HepG2 (cell line): ENCODE data around the gene COX14. TPM values are rescaled to one million over a fixed set of nuclear protein-coding genes. Genes with fewer than 3 reads are reported as not detected.

Source experiments
- ATAC-seq: fragments of 200-7000 bp; cut with Tn5 transposase; 3 replicates; pipeline ENCODE4 v1.9.1; 2020; ENCODE audit warnings: mild to moderate bottlenecking, moderate library complexity
- BruUV-seq: library from RNA; stranded (reverse); fragments of 400-500 nt; replicated peaks from 2 replicates; lab custom pipeline; 2021; lab: Mats Ljungman, UMichigan
- CTCF ChIA-PET: fragments of 300-600 bp; formaldehyde crosslinking; extraction: SDS; loops from one replicate; lab custom pipeline; 2021; ENCODE audit warnings: low total read pairs, inconsistent platforms, low intra/inter-chr PET ratio; lab: Yijun Ruan, JAX
- POLR2A ChIA-PET: fragments of 350-600 bp; sonication (Branson Sonifier 250); formaldehyde crosslinking; loops from one replicate; lab custom pipeline; 2020; ENCODE audit warnings: antibody characterized with exemption, inconsistent platforms; lab: Yijun Ruan, JAX
- DNase-seq: peaks from one replicate; pipeline ENCODE4 v3.0.0-alpha.2; 2015; ENCODE audit warnings: low spot score
- FAIRE-seq: peaks from 3 replicates; lab custom pipeline; 2011; peaks lifted over from hg19 to GRCh38; lab: Jason Lieb, UNC
- H2AFZ ChIP-seq: one replicate; pipeline ENCODE4 v1.6.1; 2011; ENCODE audit warnings: low read length, inconsistent platforms
- H3K27ac ChIP-seq: fragments of 300-600 bp; 3 replicates; pipeline ENCODE4 v1.8.0; 2011; ENCODE audit warnings: mixed run types, mild to moderate bottlenecking, mixed read lengths, low read length, inconsistent platforms; ENCODE audit not compliant: insufficient read depth; ENCODE audit errors: extremely low read length
- H3K27me3 ChIP-seq, 2 experiments: fragments of 200-600 bp in 1 of 2; 2 replicates in 1 of 2; 3 replicates in 1 of 2; pipeline versions ENCODE4 v1.6.0 to v1.8.0; 2011; ENCODE audit warnings: low read length in 2 of 2, mild to moderate bottlenecking in 2 of 2, moderate library complexity in 2 of 2, inconsistent platforms in 1 of 2; ENCODE audit not compliant: insufficient read depth in 2 of 2, control insufficient read depth in 1 of 2
- H3K36me3 ChIP-seq, 2 experiments: fragments of 200-600 bp in 1 of 2; replicated peaks in 1 of 2; 2 replicates in 1 of 2; 3 replicates in 1 of 2; pipeline versions ENCODE4 v1.5.1 to v1.8.0; 2011; ENCODE audit warnings: low read length in 2 of 2, inconsistent platforms in 1 of 2; ENCODE audit not compliant: insufficient read depth in 2 of 2, control insufficient read depth in 1 of 2
- H3K4me1 ChIP-seq: 2 replicates; pipeline ENCODE4 v1.5.1; 2012; ENCODE audit warnings: low read length, inconsistent platforms; ENCODE audit not compliant: insufficient read depth
- H3K4me2 ChIP-seq: 2 replicates; pipeline ENCODE4 v1.6.0; 2011; ENCODE audit warnings: low read depth, low read length, inconsistent platforms
- H3K4me3 ChIP-seq, 3 experiments: fragments of 200-600 bp in 1 of 3; sonication (generic), shearing (Covaris generic) in 1 of 3; replicated peaks in 1 of 3; 2 replicates each; pipeline ENCODE4 v1.5.1; 2011 to 2016; ENCODE audit warnings: low read length in 3 of 3, inconsistent platforms in 2 of 3, low read depth in 2 of 3, mild to moderate bottlenecking in 2 of 3, control low read depth in 1 of 3, mixed read lengths in 1 of 3; ENCODE audit not compliant: insufficient read depth in 1 of 3
- H3K79me2 ChIP-seq: one replicate; pipeline ENCODE4 v1.6.1; 2011; ENCODE audit warnings: low read length, inconsistent platforms; ENCODE audit not compliant: insufficient read depth
- H3K9ac ChIP-seq: 2 replicates; pipeline ENCODE4 v1.6.0; 2011; ENCODE audit warnings: mild to moderate bottlenecking, low read depth, low read length, inconsistent platforms; ENCODE audit not compliant: insufficient read depth
- H3K9me3 ChIP-seq: 2 replicates; pipeline ENCODE4 v1.5.1; 2012; ENCODE audit warnings: mild to moderate bottlenecking, low read length
- H4K20me1 ChIP-seq: 2 replicates; pipeline ENCODE4 v1.6.0; 2011; ENCODE audit warnings: inconsistent platforms, mild to moderate bottlenecking, low read length, moderate library complexity; ENCODE audit not compliant: insufficient read depth
- WGBS: methylation state at CpG from one replicate; pipeline ENCODE4 v1.1.6; 2017; ENCODE audit warnings: low lambda C conversion rate; 5-methylcytosine and 5-hydroxymethylcytosine counted together
- in situ Hi-C: cut with HindIII; loops from 2 replicates; pipeline ENCODE4 v1.10.0; 2017; ENCODE audit warnings: low pct_unique_long_range_greater_than_20kb; ENCODE audit not compliant: extremely low pct_ligation_motif_present
- intact Hi-C: fragments of 100-400 bp; cut with micrococcal nuclease; formaldehyde crosslinking; loops from one replicate; pipeline ENCODE4 v1.10.0; 2022; ENCODE audit not compliant: unreplicated experiment
- polyA plus RNA-seq, 8 experiments: library from polyadenylated mRNA; depleted of rRNA in 3 of 8; stranded (reverse) in 7 of 8; unstranded in 1 of 8; fragments of >200 nt; fragmentation: Illumina TruSeq in 4 of 8; extraction: Trizol in 4 of 8; gene quantifications; 2 replicates each; pipeline versions ENCODE4 v1.2.1 to v1.2.3, GENCODE V29; 2011 to 2016; ENCODE audit warnings: low read depth in 4 of 8, missing spikeins in 1 of 8, mixed read lengths in 1 of 8; ENCODE audit not compliant: insufficient read depth in 1 of 8
- total RNA-seq, 5 experiments: library from RNA; depleted of rRNA; stranded (reverse); fragments of >200 nt; fragmentation: Illumina TruSeq; extraction: Trizol; gene quantifications; 2 replicates each; pipeline ENCODE4 v1.2.3, GENCODE V29; 2016; ENCODE audit warnings: low read depth in 1 of 5
- TF ChIP-seq, protein P1 (sequence below): sonication (generic); formaldehyde crosslinking; IDR thresholded peaks from 2 replicates; pipeline ENCODE4 v1.5.0; 2020; ENCODE audit warnings: mild to moderate bottlenecking, missing genetic modification reagents, borderline replicate concordance

COX14 gene
- total and polyA plus RNA-seq, 2 of the 13 experiments (the other 11 are each of a cell fraction or from before 2014, with no cell fraction given) = 53.0 to 71.6 TPM

DNA sequence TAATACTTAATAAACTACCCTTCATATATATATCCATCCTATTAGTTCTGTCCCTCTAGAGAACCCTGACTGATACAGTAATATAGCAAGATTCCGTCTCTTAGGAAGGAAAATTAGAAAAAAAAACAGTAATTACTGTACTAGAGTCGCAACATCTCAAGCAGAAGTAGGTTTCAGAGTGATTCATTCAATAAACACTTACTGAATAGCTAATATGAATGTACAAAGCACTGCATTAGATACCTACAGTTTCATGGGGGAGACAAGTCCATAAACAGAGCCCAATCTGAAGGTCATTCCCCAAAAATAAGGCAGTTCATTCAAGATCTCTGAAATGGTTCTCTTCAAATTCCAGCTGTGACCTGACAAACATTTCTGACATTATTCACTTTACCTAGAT, 45.2 kb downstream of the COX14 start:
- intact Hi-C loops = no loop called here
- H3K9me3 ChIP-seq = no peaks in the 10 kb centered on the region
- 0 out of 2 replicates have a peak, but pooled peaks cover 4% of the 10 kb centered on the region for H3K4me1 ChIP-seq
- no peak overlapping the region for H3K27ac ChIP-seq
- TF ChIP-seq, protein P1, sequence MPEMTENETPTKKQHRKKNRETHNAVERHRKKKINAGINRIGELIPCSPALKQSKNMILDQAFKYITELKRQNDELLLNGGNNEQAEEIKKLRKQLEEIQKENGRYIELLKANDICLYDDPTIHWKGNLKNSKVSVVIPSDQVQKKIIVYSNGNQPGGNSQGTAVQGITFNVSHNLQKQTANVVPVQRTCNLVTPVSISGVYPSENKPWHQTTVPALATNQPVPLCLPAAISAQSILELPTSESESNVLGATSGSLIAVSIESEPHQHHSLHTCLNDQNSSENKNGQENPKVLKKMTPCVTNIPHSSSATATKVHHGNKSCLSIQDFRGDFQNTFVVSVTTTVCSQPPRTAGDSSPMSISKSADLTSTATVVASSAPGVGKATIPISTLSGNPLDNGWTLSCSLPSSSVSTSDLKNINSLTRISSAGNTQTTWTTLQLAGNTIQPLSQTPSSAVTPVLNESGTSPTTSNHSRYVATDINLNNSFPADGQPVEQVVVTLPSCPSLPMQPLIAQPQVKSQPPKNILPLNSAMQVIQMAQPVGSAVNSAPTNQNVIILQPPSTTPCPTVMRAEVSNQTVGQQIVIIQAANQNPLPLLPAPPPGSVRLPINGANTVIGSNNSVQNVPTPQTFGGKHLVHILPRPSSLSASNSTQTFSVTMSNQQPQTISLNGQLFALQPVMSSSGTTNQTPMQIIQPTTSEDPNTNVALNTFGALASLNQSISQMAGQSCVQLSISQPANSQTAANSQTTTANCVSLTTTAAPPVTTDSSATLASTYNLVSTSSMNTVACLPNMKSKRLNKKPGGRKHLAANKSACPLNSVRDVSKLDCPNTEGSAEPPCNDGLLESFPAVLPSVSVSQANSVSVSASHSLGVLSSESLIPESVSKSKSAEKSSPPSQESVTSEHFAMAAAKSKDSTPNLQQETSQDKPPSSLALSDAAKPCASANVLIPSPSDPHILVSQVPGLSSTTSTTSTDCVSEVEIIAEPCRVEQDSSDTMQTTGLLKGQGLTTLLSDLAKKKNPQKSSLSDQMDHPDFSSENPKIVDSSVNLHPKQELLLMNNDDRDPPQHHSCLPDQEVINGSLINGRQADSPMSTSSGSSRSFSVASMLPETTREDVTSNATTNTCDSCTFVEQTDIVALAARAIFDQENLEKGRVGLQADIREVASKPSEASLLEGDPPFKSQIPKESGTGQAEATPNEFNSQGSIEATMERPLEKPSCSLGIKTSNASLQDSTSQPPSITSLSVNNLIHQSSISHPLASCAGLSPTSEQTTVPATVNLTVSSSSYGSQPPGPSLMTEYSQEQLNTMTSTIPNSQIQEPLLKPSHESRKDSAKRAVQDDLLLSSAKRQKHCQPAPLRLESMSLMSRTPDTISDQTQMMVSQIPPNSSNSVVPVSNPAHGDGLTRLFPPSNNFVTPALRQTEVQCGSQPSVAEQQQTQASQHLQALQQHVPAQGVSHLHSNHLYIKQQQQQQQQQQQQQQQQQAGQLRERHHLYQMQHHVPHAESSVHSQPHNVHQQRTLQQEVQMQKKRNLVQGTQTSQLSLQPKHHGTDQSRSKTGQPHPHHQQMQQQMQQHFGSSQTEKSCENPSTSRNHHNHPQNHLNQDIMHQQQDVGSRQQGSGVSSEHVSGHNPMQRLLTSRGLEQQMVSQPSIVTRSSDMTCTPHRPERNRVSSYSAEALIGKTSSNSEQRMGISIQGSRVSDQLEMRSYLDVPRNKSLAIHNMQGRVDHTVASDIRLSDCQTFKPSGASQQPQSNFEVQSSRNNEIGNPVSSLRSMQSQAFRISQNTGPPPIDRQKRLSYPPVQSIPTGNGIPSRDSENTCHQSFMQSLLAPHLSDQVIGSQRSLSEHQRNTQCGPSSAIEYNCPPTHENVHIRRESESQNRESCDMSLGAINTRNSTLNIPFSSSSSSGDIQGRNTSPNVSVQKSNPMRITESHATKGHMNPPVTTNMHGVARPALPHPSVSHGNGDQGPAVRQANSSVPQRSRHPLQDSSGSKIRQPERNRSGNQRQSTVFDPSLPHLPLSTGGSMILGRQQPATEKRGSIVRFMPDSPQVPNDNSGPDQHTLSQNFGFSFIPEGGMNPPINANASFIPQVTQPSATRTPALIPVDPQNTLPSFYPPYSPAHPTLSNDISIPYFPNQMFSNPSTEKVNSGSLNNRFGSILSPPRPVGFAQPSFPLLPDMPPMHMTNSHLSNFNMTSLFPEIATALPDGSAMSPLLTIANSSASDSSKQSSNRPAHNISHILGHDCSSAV (CRISPR knock-in tag) = no peak
- no peak for ATAC-seq
- POLR2A ChIA-PET = interaction anchor here (1.2 kb wide), 1 partner anchor 10 kb away, joined by 10 read pairs; the partner anchor contains the start of gene CERS5
- DNase-seq = no peak
- no peak overlapping the region for H3K9ac ChIP-seq
- H3K4me2 ChIP-seq = no peak overlapping the region
- 92% methylated on average over 2 of the region's 2 CpGs for WGBS
- in situ Hi-C loops = no loop called here
- H3K36me3 ChIP-seq = peaks cover 0 to 1% of the 10 kb centered on the region in 2 experiments; a peak in 1 of 5 replicates
- no peak for FAIRE-seq
- H3K27me3 ChIP-seq = no peaks in the 10 kb centered on the region
- no peak overlapping the region for H2AFZ ChIP-seq
- H3K79me2 ChIP-seq = peaks cover 28% of the 10 kb centered on the region
- CTCF ChIA-PET = no interaction called here
- no peaks in the 10 kb centered on the region for H4K20me1 ChIP-seq
- H3K4me3 ChIP-seq = no peak overlapping the region
- no TSS peak for BruUV-seq
